ENCODE measurements around the gene OR1Q1.
"Not testable (repeated sequence)": the region's sequence is repeated elsewhere in the genome, so short reads cannot be mapped to it uniquely, and the experiment has no call there.

OR1Q1 gene

GRCh38 chr9:122614362-122614761 is at the start of gene OR1Q1:
Gene OR1Q1 (plus strand): TSS chr9:122614738. CDS start chr9:122614738, 0 bp downstream.
- H3K9me3 ChIP-seq (ENCODE audit: control insufficient read depth, low read depth, low read length) = peaks cover 67% of the 10 kb centered on the region
- H3K36me3 ChIP-seq (ENCODE audit: control insufficient read depth, low read depth, low read length) = no peaks in the 10 kb centered on the region
- no peaks in the 10 kb centered on the region for H3K4me1 ChIP-seq (ENCODE audit: control insufficient read depth, low read depth, low read length)
- H3K9ac ChIP-seq (ENCODE audit: low read length) = no peak within 1 kb of the TSS
- H3K4me3 ChIP-seq (ENCODE audit: low read length) = no peak within 1 kb of the TSS
- no peak within 1 kb of the TSS for H3K27ac ChIP-seq (ENCODE audit: low read length)
- no peaks in the 10 kb centered on the region for H3K27me3 ChIP-seq (ENCODE audit: control insufficient read depth, insufficient read depth, low read length)

- peaks cover 58% of the 10 kb centered on the region for H3K9me3 ChIP-seq (ENCODE audit: control insufficient read depth, low read depth, low read length)
- H3K27me3 ChIP-seq (ENCODE audit: control insufficient read depth, insufficient read depth, low read length) = no peaks in the 10 kb centered on the region
- H3K4me1 ChIP-seq (ENCODE audit: control insufficient read depth, low read depth, low read length) = no peaks in the 10 kb centered on the region
- no peak overlapping the region for H3K4me3 ChIP-seq (ENCODE audit: low read length)
- no peaks in the 10 kb centered on the region for H3K36me3 ChIP-seq (ENCODE audit: control insufficient read depth, low read depth, low read length)
- H3K9ac ChIP-seq (ENCODE audit: low read length) = no peak overlapping the region
- H3K27ac ChIP-seq (ENCODE audit: low read length) = no peak overlapping the region
Observed at GRCh38 chr9:122567901-122568300, 46.6 kb upstream of the OR1Q1 start.

- no peaks in the 10 kb centered on the region for H3K36me3 ChIP-seq (ENCODE audit: control insufficient read depth, low read depth, low read length)
- no peaks in the 10 kb centered on the region for H3K4me1 ChIP-seq (ENCODE audit: control insufficient read depth, low read depth, low read length)
- no peak overlapping the region for H3K27ac ChIP-seq (ENCODE audit: low read length)
- H3K4me3 ChIP-seq (ENCODE audit: low read length) = no peak overlapping the region
- H3K9me3 ChIP-seq (ENCODE audit: control insufficient read depth, low read depth, low read length) = peaks cover 46% of the 10 kb centered on the region
- H3K9ac ChIP-seq (ENCODE audit: low read length) = no peak overlapping the region
- no peaks in the 10 kb centered on the region for H3K27me3 ChIP-seq (ENCODE audit: control insufficient read depth, insufficient read depth, low read length)
Observed at GRCh38 chr9:122572456-122572855, 42.1 kb upstream of the OR1Q1 start.

GRCh38 chr9:122579874-122580273 is 34.7 kb upstream of the OR1Q1 start:
- no peaks in the 10 kb centered on the region for H3K4me1 ChIP-seq (ENCODE audit: control insufficient read depth, low read depth, low read length)
- no peak overlapping the region for H3K4me3 ChIP-seq (ENCODE audit: low read length)
- no peak overlapping the region for H3K9ac ChIP-seq (ENCODE audit: low read length)
- peaks cover 48% of the 10 kb centered on the region for H3K9me3 ChIP-seq (ENCODE audit: control insufficient read depth, low read depth, low read length)
- no peak overlapping the region for H3K27ac ChIP-seq (ENCODE audit: low read length)
- no peaks in the 10 kb centered on the region for H3K36me3 ChIP-seq (ENCODE audit: control insufficient read depth, low read depth, low read length)
- H3K27me3 ChIP-seq (ENCODE audit: control insufficient read depth, insufficient read depth, low read length) = no peaks in the 10 kb centered on the region

GRCh38 chr9:122580360-122580759 is 34.2 kb upstream of the OR1Q1 start:
- no peak overlapping the region for H3K4me3 ChIP-seq (ENCODE audit: low read length)
- no peaks in the 10 kb centered on the region for H3K4me1 ChIP-seq (ENCODE audit: control insufficient read depth, low read depth, low read length)
- no peaks in the 10 kb centered on the region for H3K27me3 ChIP-seq (ENCODE audit: control insufficient read depth, insufficient read depth, low read length)
- peaks cover 49% of the 10 kb centered on the region for H3K9me3 ChIP-seq (ENCODE audit: control insufficient read depth, low read depth, low read length)
- no peaks in the 10 kb centered on the region for H3K36me3 ChIP-seq (ENCODE audit: control insufficient read depth, low read depth, low read length)
- no peak overlapping the region for H3K9ac ChIP-seq (ENCODE audit: low read length)
- no peak overlapping the region for H3K27ac ChIP-seq (ENCODE audit: low read length)

- H3K4me1 ChIP-seq (ENCODE audit: control insufficient read depth, low read depth, low read length); H3K27ac ChIP-seq (ENCODE audit: low read length); H3K9ac ChIP-seq (ENCODE audit: low read length); H3K36me3 ChIP-seq (ENCODE audit: control insufficient read depth, low read depth, low read length); H3K4me3 ChIP-seq (ENCODE audit: low read length); H3K27me3 ChIP-seq (ENCODE audit: control insufficient read depth, insufficient read depth, low read length): not testable (repeated sequence)
- peaks cover 41% of the 10 kb centered on the region for H3K9me3 ChIP-seq (ENCODE audit: control insufficient read depth, low read depth, low read length)
Observed at GRCh38 chr9:122583284-122583683, 31.3 kb upstream of the OR1Q1 start, which contains the start of gene OR1L8. Gene OR1L8 (minus strand): TSS chr9:122583384. CDS start chr9:122568477, 14,907 bp downstream.

GRCh38 chr9:122605691-122606090 is 8.8 kb upstream of the OR1Q1 start:
- H3K27me3 ChIP-seq (ENCODE audit: control insufficient read depth, insufficient read depth, low read length) = no peaks in the 10 kb centered on the region
- H3K9me3 ChIP-seq (ENCODE audit: control insufficient read depth, low read depth, low read length) = peaks cover 68% of the 10 kb centered on the region
- H3K36me3 ChIP-seq (ENCODE audit: control insufficient read depth, low read depth, low read length) = no peaks in the 10 kb centered on the region
- H3K9ac ChIP-seq (ENCODE audit: low read length) = no peak overlapping the region
- no peak overlapping the region for H3K4me3 ChIP-seq (ENCODE audit: low read length)
- no peaks in the 10 kb centered on the region for H3K4me1 ChIP-seq (ENCODE audit: control insufficient read depth, low read depth, low read length)
- no peak overlapping the region for H3K27ac ChIP-seq (ENCODE audit: low read length)

- Histone ChIP-seq H3K9me3 (ENCODE audit: control insufficient read depth, low read depth, low read length) (peaks cover 69% of the 10 kb centered on the region), H3K9ac (ENCODE audit: low read length) (no peak overlapping the region), H3K4me1 (ENCODE audit: control insufficient read depth, low read depth, low read length) (no peaks in the 10 kb centered on the region)
Observed at GRCh38 chr9:122606587-122606986, 8.0 kb upstream of the OR1Q1 start.

GRCh38 chr9:122609804-122610203 is 4.7 kb upstream of the OR1Q1 start:
- H3K9me3 ChIP-seq (ENCODE audit: control insufficient read depth, low read depth, low read length) = peaks cover 73% of the 10 kb centered on the region

More at GRCh38 chr9:122606587-122606986, 8.0 kb upstream of the OR1Q1 start:
- Histone ChIP-seq H3K36me3 (ENCODE audit: control insufficient read depth, low read depth, low read length) (no peaks in the 10 kb centered on the region), H3K4me3 (ENCODE audit: low read length) (no peak overlapping the region), H3K27ac (ENCODE audit: low read length) (no peak overlapping the region), H3K27me3 (ENCODE audit: control insufficient read depth, insufficient read depth, low read length) (no peaks in the 10 kb centered on the region)

GRCh38 chr9:122619996-122620395 is 5.5 kb downstream of the OR1Q1 start:
- H3K9ac ChIP-seq (ENCODE audit: low read length) = no peak overlapping the region
- H3K4me1 ChIP-seq (ENCODE audit: control insufficient read depth, low read depth, low read length) = no peaks in the 10 kb centered on the region
- H3K9me3 ChIP-seq (ENCODE audit: control insufficient read depth, low read depth, low read length) = peaks cover 45% of the 10 kb centered on the region
- no peaks in the 10 kb centered on the region for H3K27me3 ChIP-seq (ENCODE audit: control insufficient read depth, insufficient read depth, low read length)
- no peak overlapping the region for H3K27ac ChIP-seq (ENCODE audit: low read length)
- H3K36me3 ChIP-seq (ENCODE audit: control insufficient read depth, low read depth, low read length) = no peaks in the 10 kb centered on the region
- H3K4me3 ChIP-seq (ENCODE audit: low read length) = no peak overlapping the region

More at GRCh38 chr9:122609804-122610203, 4.7 kb upstream of the OR1Q1 start:
- Histone ChIP-seq H3K27me3 (ENCODE audit: control insufficient read depth, insufficient read depth, low read length) (no peaks in the 10 kb centered on the region), H3K36me3 (ENCODE audit: control insufficient read depth, low read depth, low read length) (no peaks in the 10 kb centered on the region), H3K4me3 (ENCODE audit: low read length) (no peak overlapping the region), H3K27ac (ENCODE audit: low read length) (no peak overlapping the region), H3K9ac (ENCODE audit: low read length) (no peak overlapping the region), H3K4me1 (ENCODE audit: control insufficient read depth, low read depth, low read length) (no peaks in the 10 kb centered on the region)

- Histone ChIP-seq H3K4me3 (ENCODE audit: low read length) (no peak overlapping the region), H3K4me1 (ENCODE audit: control insufficient read depth, low read depth, low read length) (no peaks in the 10 kb centered on the region), H3K36me3 (ENCODE audit: control insufficient read depth, low read depth, low read length) (no peaks in the 10 kb centered on the region), H3K27ac (ENCODE audit: low read length) (no peak overlapping the region), H3K27me3 (ENCODE audit: control insufficient read depth, insufficient read depth, low read length) (no peaks in the 10 kb centered on the region), H3K9me3 (ENCODE audit: control insufficient read depth, low read depth, low read length) (peaks cover 72% of the 10 kb centered on the region), H3K9ac (ENCODE audit: low read length) (no peak overlapping the region)
Observed at GRCh38 chr9:122642226-122642625, 27.7 kb downstream of the OR1Q1 start.

GRCh38 chr9:122656378-122656777 is 41.8 kb downstream of the OR1Q1 start:
- no peak overlapping the region for H3K27ac ChIP-seq (ENCODE audit: low read length)
- H3K4me1 ChIP-seq (ENCODE audit: control insufficient read depth, low read depth, low read length) = no peaks in the 10 kb centered on the region
- no peak overlapping the region for H3K9ac ChIP-seq (ENCODE audit: low read length)
- H3K9me3 ChIP-seq (ENCODE audit: control insufficient read depth, low read depth, low read length) = peaks cover 68% of the 10 kb centered on the region
- H3K27me3 ChIP-seq (ENCODE audit: control insufficient read depth, insufficient read depth, low read length) = no peaks in the 10 kb centered on the region
- H3K36me3 ChIP-seq (ENCODE audit: control insufficient read depth, low read depth, low read length) = no peaks in the 10 kb centered on the region
- H3K4me3 ChIP-seq (ENCODE audit: low read length) = no peak overlapping the region

Data from iPS-18a (cell line).